ENCODE measurements around the gene USO1.

GRCh38 chr4:75705198-75705977 is 19.0 kb upstream of the USO1 start:
- TF ChIP-seq EZH2 (IDR thresholded peaks at IDR 0.05) (no peak), CTCF (IDR thresholded peaks at IDR 0.05) (peak; percentile 40), EZH2phosphoT487 (IDR thresholded peaks at IDR 0.05) (no peak)

All from neural progenitor cell (in vitro differentiated cells).